Measurements from ENCODE around the gene CALHM6.

The CALHM6 gene

GRCh38 chr6:116445102-116445501, 16.1 kb upstream of the CALHM6 start:
- DNase-seq (ENCODE audit: low spot score): no peak

- DNase-seq (ENCODE audit: low spot score): peak; percentile 63
These were observed 14.8 kb upstream of the CALHM6 start for GRCh38 chr6:116446399-116446798.

GRCh38 chr6:116447052-116447451, 14.1 kb upstream of the CALHM6 start:
- peak; percentile 15 for DNase-seq (ENCODE audit: low spot score)

GRCh38 chr6:116447496-116448011, 13.6 kb upstream of the CALHM6 start:
- peak; percentile 77 for DNase-seq (ENCODE audit: low spot score)

GRCh38 chr6:116449565-116449964, 11.6 kb upstream of the CALHM6 start:
- DNase-seq (ENCODE audit: low spot score): no peak

GRCh38 chr6:116450185-116450710, 10.9 kb upstream of the CALHM6 start:
- no peak for DNase-seq (ENCODE audit: low spot score)

- DNase-seq (ENCODE audit: low spot score): peak; percentile 64
These were observed 10.1 kb upstream of the CALHM6 start for GRCh38 chr6:116450769-116451740.

GRCh38 chr6:116451916-116452315, 9.3 kb upstream of the CALHM6 start:
- DNase-seq (ENCODE audit: low spot score): no peak

GRCh38 chr6:116452531-116452930, 8.6 kb upstream of the CALHM6 start:
- no peak for DNase-seq (ENCODE audit: low spot score)

- no peak for DNase-seq (ENCODE audit: low spot score)
These were observed 5.1 kb upstream of the CALHM6 start for GRCh38 chr6:116456106-116456505.

- no peak for DNase-seq (ENCODE audit: low spot score)
These were observed 4.2 kb upstream of the CALHM6 start for GRCh38 chr6:116456927-116457326.

- DNase-seq (ENCODE audit: low spot score): no peak
These were observed 2.9 kb upstream of the CALHM6 start for GRCh38 chr6:116458264-116458663.

GRCh38 chr6:116459927-116460326, 1.2 kb upstream of the CALHM6 start:
- DNase-seq (ENCODE audit: low spot score): no peak

GRCh38 chr6:116461932-116462885, 1.0 kb downstream of the CALHM6 start:
- DNase-seq (ENCODE audit: low spot score): peak; percentile 77

- DNase-seq (ENCODE audit: low spot score): no peak
These were observed 2.1 kb downstream of the CALHM6 start for GRCh38 chr6:116463301-116463700.

GRCh38 chr6:116465246-116465645, 4.1 kb downstream of the CALHM6 start:
- no peak for DNase-seq (ENCODE audit: low spot score)

- DNase-seq (ENCODE audit: low spot score): no peak
These were observed 5.9 kb downstream of the CALHM6 start for GRCh38 chr6:116467096-116467495.

- no peak for DNase-seq (ENCODE audit: low spot score)
These were observed 6.3 kb downstream of the CALHM6 start for GRCh38 chr6:116467514-116467913.

GRCh38 chr6:116468293-116468692, 7.1 kb downstream of the CALHM6 start:
- no peak for DNase-seq (ENCODE audit: low spot score)

- no peak for DNase-seq (ENCODE audit: low spot score)
These were observed 10.4 kb downstream of the CALHM6 start for GRCh38 chr6:116471531-116471930.

GRCh38 chr6:116472706-116473105, 11.5 kb downstream of the CALHM6 start:
- no peak for DNase-seq (ENCODE audit: low spot score)

GRCh38 chr6:116475141-116475540, 14.0 kb downstream of the CALHM6 start:
- no peak for DNase-seq (ENCODE audit: low spot score)
